ENCODE results near the gene CMTR1.
"Not testable (repeated sequence)": the region's sequence is repeated elsewhere in the genome, so short reads cannot be mapped to it uniquely, and the experiment has no call there.

The CMTR1 gene

GRCh38 chr6:37491830-37492208 lies 58.8 kb downstream of the CMTR1 start:
- DNase-seq (ENCODE audit: low spot score), result no peak

GRCh38 chr6:37492236-37492972 lies 59.4 kb downstream of the CMTR1 start:
- DNase-seq (ENCODE audit: low spot score), result no peak

- DNase-seq (ENCODE audit: low spot score), result no peak
Measured at GRCh38 chr6:37492991-37493660, 60.1 kb downstream of the CMTR1 start.

GRCh38 chr6:37493661-37493995 lies 60.6 kb downstream of the CMTR1 start:
- no peak for DNase-seq (ENCODE audit: low spot score)

GRCh38 chr6:37495244-37495934 lies 62.4 kb downstream of the CMTR1 start:
- DNase-seq (ENCODE audit: low spot score), result no peak

- DNase-seq (ENCODE audit: low spot score), result no peak
Measured at GRCh38 chr6:37496951-37497885, 64.2 kb downstream of the CMTR1 start.

- peak; percentile 98 for DNase-seq (ENCODE audit: low spot score)
Measured at GRCh38 chr6:37499433-37500293, 66.6 kb downstream of the CMTR1 start, which contains the start of gene CCDC167. CCDC167 (minus strand) TSS chr6:37499893; CDS start chr6:37499863, 30 bp downstream.

- no peak for DNase-seq (ENCODE audit: low spot score)
Measured at GRCh38 chr6:37500294-37500608, 67.2 kb downstream of the CMTR1 start.

- not testable (repeated sequence) for DNase-seq (ENCODE audit: low spot score)
Measured at GRCh38 chr6:37500904-37501303, 67.9 kb downstream of the CMTR1 start.

GRCh38 chr6:37501632-37502491 lies 68.8 kb downstream of the CMTR1 start:
- DNase-seq (ENCODE audit: low spot score), result no peak

- no peak for DNase-seq (ENCODE audit: low spot score)
Measured at GRCh38 chr6:37502703-37503291, 69.8 kb downstream of the CMTR1 start.

- DNase-seq (ENCODE audit: low spot score), result no peak
Measured at GRCh38 chr6:37503309-37503965, 70.4 kb downstream of the CMTR1 start.

GRCh38 chr6:37504024-37504423 lies 71.0 kb downstream of the CMTR1 start:
- DNase-seq (ENCODE audit: low spot score), result no peak

GRCh38 chr6:37506479-37506878 lies 73.5 kb downstream of the CMTR1 start:
- no peak for DNase-seq (ENCODE audit: low spot score)

GRCh38 chr6:37507077-37507476 lies 74.1 kb downstream of the CMTR1 start:
- no peak for DNase-seq (ENCODE audit: low spot score)

GRCh38 chr6:37507690-37508421 lies 74.8 kb downstream of the CMTR1 start:
- DNase-seq (ENCODE audit: low spot score), result no peak

- DNase-seq (ENCODE audit: low spot score), result no peak
Measured at GRCh38 chr6:37511201-37511600, 78.2 kb downstream of the CMTR1 start.

- DNase-seq (ENCODE audit: low spot score), result no peak
Measured at GRCh38 chr6:37511910-37512399, 78.9 kb downstream of the CMTR1 start.

Data from kidney capillary endothelial cell (primary cell).